HepG2 (cell line): ENCODE measurements around the gene EPN3. TPM values are rescaled to one million over a fixed set of nuclear protein-coding genes. Genes with fewer than 3 reads are reported as not detected.

Experiments
- ASH2L ChIP-seq: fragments of 300-600, 200-600 bp; sonication (generic); IDR thresholded peaks from 2 replicates; pipeline ENCODE4 v1.7.0; 2017; ENCODE audit warnings: low read depth, mild to moderate bottlenecking, moderate library complexity, mixed read lengths, low read length; ENCODE audit not compliant: insufficient read length
- EZH2 ChIP-seq: conservative IDR thresholded peaks from 2 replicates; pipeline ENCODE4 v1.6.1; 2012; ENCODE audit warnings: mild to moderate bottlenecking, low read depth, low read length, moderate library complexity
- JUNB ChIP-seq: sonication (generic); formaldehyde crosslinking; IDR thresholded peaks from 2 replicates; pipeline ENCODE4 v1.8.0; 2022; ENCODE audit warnings: missing genetic modification reagents, mild to moderate bottlenecking, borderline replicate concordance
- KDM5A ChIP-seq: fragments of 200-600 bp; sonication (generic); IDR thresholded peaks from 2 replicates; pipeline ENCODE4 v1.7.0; 2018; ENCODE audit warnings: antibody characterized with exemption, mild to moderate bottlenecking, low read length, borderline replicate concordance
- NFIB ChIP-seq: sonication (generic); formaldehyde crosslinking; IDR thresholded peaks from 2 replicates; pipeline ENCODE4 v1.9.0; 2021; ENCODE audit warnings: missing genetic modification reagents, mild to moderate bottlenecking, borderline replicate concordance
- NFIC ChIP-seq: IDR thresholded peaks from 2 replicates; pipeline ENCODE4 v1.6.1; 2012; ENCODE audit warnings: mild to moderate bottlenecking, low read length, inconsistent platforms
- PHF20 ChIP-seq: sonication (generic); formaldehyde crosslinking; IDR thresholded peaks from 2 replicates; pipeline ENCODE4 v1.5.0; 2020; ENCODE audit warnings: mild to moderate bottlenecking, missing genetic modification reagents
- POLR2AphosphoS2 ChIP-seq: IDR thresholded peaks from 2 replicates; pipeline ENCODE4 v1.6.1; 2011; ENCODE audit warnings: low read depth, low read length, improper control_type of control experiment
- SOX13 ChIP-seq, 3 experiments: fragments of 450-650 bp in 1 of 3; sonication (generic) in 1 of 3; formaldehyde crosslinking in 1 of 3; IDR thresholded peaks in 2 of 3; conservative IDR thresholded peaks in 1 of 3; 2 replicates each; pipeline versions ENCODE4 v1.5.0 to v1.6.1; 2016 to 2020; ENCODE audit warnings: antibody characterized with exemption in 1 of 3, mild to moderate bottlenecking in 1 of 3, missing compliant biosample characterization in 1 of 3, missing genetic modification reagents in 1 of 3, moderate library complexity in 1 of 3
- SYNCRIP ChIP-seq: fragments of 200-400 bp; formaldehyde crosslinking; IDR thresholded peaks from 2 replicates; pipeline ENCODE4 v1.6.1; 2018; ENCODE audit warnings: mild to moderate bottlenecking, low read depth, low read length; ENCODE audit not compliant: insufficient read depth
- ZNF567 ChIP-seq: sonication (generic); formaldehyde crosslinking; IDR thresholded peaks from 2 replicates; pipeline ENCODE4 v1.8.1; 2023; ENCODE audit warnings: mild to moderate bottlenecking, missing genetic modification reagents, borderline replicate concordance
- polyA plus RNA-seq, 8 experiments: library from polyadenylated mRNA; depleted of rRNA in 3 of 8; stranded (reverse) in 7 of 8; unstranded in 1 of 8; fragments of >200 nt; fragmentation: Illumina TruSeq in 4 of 8; extraction: Trizol in 4 of 8; gene quantifications; 2 replicates each; pipeline versions ENCODE4 v1.2.1 to v1.2.3, GENCODE V29; 2011 to 2016; ENCODE audit warnings: low read depth in 4 of 8, missing spikeins in 1 of 8, mixed read lengths in 1 of 8; ENCODE audit not compliant: insufficient read depth in 1 of 8
- total RNA-seq, 5 experiments: library from RNA; depleted of rRNA; stranded (reverse); fragments of >200 nt; fragmentation: Illumina TruSeq; extraction: Trizol; gene quantifications; 2 replicates each; pipeline ENCODE4 v1.2.3, GENCODE V29; 2016; ENCODE audit warnings: low read depth in 1 of 5
- TF ChIP-seq, protein P1 (sequence below): sonication (generic); formaldehyde crosslinking; IDR thresholded peaks from 2 replicates; pipeline ENCODE4 v1.8.0; 2022; ENCODE audit warnings: missing genetic modification reagents, mild to moderate bottlenecking, moderate library complexity, borderline replicate concordance
- TF ChIP-seq, protein P2 (sequence below): IDR thresholded peaks from 2 replicates; pipeline ENCODE4 v1.6.1; 2016; ENCODE audit warnings: low read depth
- TF ChIP-seq, protein P3 (sequence below): sonication (generic); formaldehyde crosslinking; IDR thresholded peaks from one replicate; pipeline ENCODE4 v1.5.1; 2020; ENCODE audit warnings: mild to moderate bottlenecking, missing genetic modification reagents; ENCODE audit errors: not compliant biosample characterization

EPN3 gene
- total and polyA plus RNA-seq, 2 of the 13 experiments (the other 11 are each of a cell fraction or from before 2014, with no cell fraction given): 0.11 to 0.95 TPM

DNA sequence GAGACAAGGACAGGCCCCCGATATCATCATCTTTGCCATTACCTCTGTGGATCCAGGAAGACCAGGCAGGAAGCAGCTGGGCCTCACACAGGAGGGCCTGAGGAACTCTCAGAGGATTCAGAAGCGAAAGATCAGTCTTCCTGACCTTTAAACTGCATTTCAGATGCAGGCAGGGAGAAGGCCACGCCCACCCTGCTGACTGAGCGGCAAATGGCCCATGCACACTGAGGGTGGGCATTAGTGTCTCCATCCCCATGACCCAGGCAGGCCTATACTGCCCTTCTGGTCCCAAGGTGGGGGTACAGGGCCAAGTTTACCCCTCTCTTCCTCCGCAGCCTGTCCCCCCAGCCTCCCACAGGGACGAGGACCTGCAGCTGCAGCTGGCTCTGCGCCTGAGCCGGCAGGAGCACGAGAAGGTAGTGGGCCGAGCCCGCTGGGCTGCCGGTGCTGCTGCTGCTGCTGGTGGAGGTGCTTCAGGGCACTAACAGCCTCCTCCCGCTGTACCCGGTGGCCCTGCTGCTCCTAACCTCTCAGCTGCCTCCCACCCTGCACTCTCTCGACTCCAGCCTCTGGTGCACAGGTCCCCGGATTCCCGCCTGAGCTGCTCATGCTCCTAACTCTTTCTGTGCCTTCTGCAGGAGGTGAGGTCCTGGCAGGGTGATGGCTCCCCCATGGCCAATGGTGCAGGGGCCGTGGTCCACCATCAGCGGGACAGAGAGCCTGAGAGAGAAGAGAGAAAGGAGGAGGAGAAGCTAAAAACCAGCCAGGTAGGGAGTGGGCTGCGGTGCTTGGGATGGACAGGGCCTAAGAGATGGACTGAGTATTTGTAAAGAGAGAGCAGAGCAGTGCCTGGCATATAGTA, 6.2 kb downstream of the EPN3 start (continued):
- TF ChIP-seq, protein P1, sequence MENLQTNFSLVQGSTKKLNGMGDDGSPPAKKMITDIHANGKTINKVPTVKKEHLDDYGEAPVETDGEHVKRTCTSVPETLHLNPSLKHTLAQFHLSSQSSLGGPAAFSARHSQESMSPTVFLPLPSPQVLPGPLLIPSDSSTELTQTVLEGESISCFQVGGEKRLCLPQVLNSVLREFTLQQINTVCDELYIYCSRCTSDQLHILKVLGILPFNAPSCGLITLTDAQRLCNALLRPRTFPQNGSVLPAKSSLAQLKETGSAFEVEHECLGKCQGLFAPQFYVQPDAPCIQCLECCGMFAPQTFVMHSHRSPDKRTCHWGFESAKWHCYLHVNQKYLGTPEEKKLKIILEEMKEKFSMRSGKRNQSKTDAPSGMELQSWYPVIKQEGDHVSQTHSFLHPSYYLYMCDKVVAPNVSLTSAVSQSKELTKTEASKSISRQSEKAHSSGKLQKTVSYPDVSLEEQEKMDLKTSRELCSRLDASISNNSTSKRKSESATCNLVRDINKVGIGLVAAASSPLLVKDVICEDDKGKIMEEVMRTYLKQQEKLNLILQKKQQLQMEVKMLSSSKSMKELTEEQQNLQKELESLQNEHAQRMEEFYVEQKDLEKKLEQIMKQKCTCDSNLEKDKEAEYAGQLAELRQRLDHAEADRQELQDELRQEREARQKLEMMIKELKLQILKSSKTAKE (CRISPR knock-in tag): no peak
- TF ChIP-seq SYNCRIP (no peak), NFIB (CRISPR knock-in tag) (no peak), JUNB (CRISPR knock-in tag) (no peak), POLR2AphosphoS2 (no peak), EZH2 (no peak), SOX13 (IDR thresholded peaks at IDR 0.05) (no peak), SOX13 (CRISPR knock-in tag; conservative IDR thresholded peaks at IDR 0.05 in 1 of 2, IDR thresholded peaks at IDR 0.05 in 1 of 2) (no peak; a peak in 1 of 4 replicates), ASH2L (peak; percentile 58), NFIC (no peak), PHF20 (CRISPR knock-in tag) (no peak), ZNF567 (CRISPR knock-in tag) (peak; percentile 76; the same call in 1 of the 2 replicates), KDM5A (no peak)
- TF ChIP-seq, protein P2, sequence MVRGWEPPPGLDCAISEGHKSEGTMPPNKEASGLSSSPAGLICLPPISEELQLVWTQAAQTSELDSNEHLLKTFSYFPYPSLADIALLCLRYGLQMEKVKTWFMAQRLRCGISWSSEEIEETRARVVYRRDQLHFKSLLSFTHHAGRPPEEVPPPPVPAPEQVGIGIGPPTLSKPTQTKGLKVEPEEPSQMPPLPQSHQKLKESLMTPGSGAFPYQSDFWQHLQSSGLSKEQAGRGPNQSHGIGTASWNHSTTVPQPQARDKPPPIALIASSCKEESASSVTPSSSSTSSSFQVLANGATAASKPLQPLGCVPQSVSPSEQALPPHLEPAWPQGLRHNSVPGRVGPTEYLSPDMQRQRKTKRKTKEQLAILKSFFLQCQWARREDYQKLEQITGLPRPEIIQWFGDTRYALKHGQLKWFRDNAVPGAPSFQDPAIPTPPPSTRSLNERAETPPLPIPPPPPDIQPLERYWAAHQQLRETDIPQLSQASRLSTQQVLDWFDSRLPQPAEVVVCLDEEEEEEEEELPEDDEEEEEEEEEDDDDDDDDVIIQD: no peak
- TF ChIP-seq, protein P3, sequence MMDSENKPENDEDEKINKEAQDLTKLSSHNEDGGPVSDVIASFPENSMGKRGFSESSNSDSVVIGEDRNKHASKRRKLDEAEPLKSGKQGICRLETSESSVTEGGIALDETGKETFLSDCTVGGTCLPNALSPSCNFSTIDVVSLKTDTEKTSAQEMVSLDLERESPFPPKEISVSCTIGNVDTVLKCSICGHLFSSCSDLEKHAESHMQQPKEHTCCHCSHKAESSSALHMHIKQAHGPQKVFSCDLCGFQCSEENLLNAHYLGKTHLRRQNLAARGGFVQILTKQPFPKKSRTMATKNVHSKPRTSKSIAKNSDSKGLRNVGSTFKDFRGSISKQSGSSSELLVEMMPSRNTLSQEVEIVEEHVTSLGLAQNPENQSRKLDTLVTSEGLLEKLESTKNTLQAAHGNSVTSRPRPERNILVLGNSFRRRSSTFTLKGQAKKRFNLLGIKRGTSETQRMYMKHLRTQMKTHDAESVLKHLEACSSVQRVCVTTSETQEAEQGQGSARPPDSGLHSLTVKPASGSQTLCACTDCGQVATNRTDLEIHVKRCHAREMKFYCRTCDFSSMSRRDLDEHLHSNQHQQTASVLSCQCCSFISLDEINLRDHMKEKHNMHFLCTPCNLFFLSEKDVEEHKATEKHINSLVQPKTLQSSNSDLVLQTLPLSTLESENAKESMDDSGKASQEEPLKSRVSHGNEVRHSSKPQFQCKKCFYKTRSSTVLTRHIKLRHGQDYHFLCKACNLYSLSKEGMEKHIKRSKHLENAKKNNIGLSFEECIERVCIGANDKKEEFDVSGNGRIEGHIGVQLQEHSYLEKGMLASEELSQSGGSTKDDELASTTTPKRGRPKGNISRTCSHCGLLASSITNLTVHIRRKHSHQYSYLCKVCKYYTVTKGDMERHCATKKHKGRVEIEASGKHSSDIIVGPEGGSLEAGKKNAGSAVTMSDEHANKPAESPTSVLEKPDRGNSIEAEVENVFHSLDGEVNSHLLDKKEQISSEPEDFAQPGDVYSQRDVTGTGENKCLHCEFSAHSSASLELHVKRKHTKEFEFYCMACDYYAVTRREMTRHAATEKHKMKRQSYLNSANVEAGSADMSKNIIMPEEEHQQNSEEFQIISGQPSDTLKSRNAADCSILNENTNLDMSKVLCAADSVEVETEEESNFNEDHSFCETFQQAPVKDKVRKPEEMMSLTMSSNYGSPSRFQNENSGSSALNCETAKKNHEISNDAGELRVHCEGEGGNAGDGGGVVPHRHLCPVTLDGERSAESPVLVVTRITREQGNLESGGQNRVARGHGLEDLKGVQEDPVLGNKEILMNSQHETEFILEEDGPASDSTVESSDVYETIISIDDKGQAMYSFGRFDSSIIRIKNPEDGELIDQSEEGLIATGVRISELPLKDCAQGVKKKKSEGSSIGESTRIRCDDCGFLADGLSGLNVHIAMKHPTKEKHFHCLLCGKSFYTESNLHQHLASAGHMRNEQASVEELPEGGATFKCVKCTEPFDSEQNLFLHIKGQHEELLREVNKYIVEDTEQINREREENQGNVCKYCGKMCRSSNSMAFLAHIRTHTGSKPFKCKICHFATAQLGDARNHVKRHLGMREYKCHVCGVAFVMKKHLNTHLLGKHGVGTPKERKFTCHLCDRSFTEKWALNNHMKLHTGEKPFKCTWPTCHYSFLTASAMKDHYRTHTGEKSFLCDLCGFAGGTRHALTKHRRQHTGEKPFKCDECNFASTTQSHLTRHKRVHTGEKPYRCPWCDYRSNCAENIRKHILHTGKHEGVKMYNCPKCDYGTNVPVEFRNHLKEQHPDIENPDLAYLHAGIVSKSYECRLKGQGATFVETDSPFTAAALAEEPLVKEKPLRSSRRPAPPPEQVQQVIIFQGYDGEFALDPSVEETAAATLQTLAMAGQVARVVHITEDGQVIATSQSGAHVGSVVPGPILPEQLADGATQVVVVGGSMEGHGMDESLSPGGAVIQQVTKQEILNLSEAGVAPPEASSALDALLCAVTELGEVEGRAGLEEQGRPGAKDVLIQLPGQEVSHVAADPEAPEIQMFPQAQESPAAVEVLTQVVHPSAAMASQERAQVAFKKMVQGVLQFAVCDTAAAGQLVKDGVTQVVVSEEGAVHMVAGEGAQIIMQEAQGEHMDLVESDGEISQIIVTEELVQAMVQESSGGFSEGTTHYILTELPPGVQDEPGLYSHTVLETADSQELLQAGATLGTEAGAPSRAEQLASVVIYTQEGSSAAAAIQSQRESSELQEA (CRISPR knock-in tag): no peak
